ENCODE data around the gene MEGF11.

GRCh38 chr15:66019368-66019767, 234.2 kb downstream of the MEGF11 start:
- TF ChIP-seq CTCF (conservative IDR thresholded peaks at IDR 0.05; ENCODE audit: low read depth, low read length) (no peak), EZH2phosphoT487 (IDR thresholded peaks at IDR 0.05; ENCODE audit: borderline replicate concordance, low read length) (no peak)
